Measurements from ENCODE around the gene SUSD3.
A peak's percentile ranks its signal among the peaks of the same experiment; 100 is the strongest.

The SUSD3 gene

GRCh38 chr9:93087971-93088655 is 29.6 kb downstream of the SUSD3 start:
- peaks cover 28 to 75% (median 65%) of the 10 kb centered on the region in 10 experiments for H3K4me1 ChIP-seq
- H3K9ac ChIP-seq = peak overlapping the region in 3 of 11 experiments; percentile 2 to 35 (median 26); a peak in 2 of 22 replicates
- H3K27ac ChIP-seq = peak overlapping the region in 6 of 11 experiments; percentile 1 to 55 (median 50); a peak in 8 of 22 replicates
- peaks cover 21 to 41% (median 33%) of the 10 kb centered on the region in 11 experiments for H3K36me3 ChIP-seq
- H3K4me2 ChIP-seq = peak overlapping the region in 7 of 11 experiments; percentile 37 to 89 (median 74); a peak in 14 of 22 replicates
- peaks cover 5 to 48% (median 18%) of the 10 kb centered on the region in 11 experiments; a peak in 21 of 22 replicates for H3K9me3 ChIP-seq (replicated peaks in 1 of 11)
- H4K20me1 ChIP-seq = no peaks in the 10 kb centered on the region
- TF ChIP-seq Cebpa-rat (IDR thresholded peaks at IDR 0.05) = no peak
- no peak overlapping the region for H3K4me3 ChIP-seq
- H3K27me3 ChIP-seq = no peaks in the 10 kb centered on the region

GRCh38 chr9:93088656-93089015 is 30.1 kb downstream of the SUSD3 start:
- no peak overlapping the region for H3K4me3 ChIP-seq
- peaks cover 5 to 48% (median 18%) of the 10 kb centered on the region in 11 experiments; a peak in 21 of 22 replicates for H3K9me3 ChIP-seq (replicated peaks in 1 of 11)
- H3K27ac ChIP-seq = peak overlapping the region in 7 of 11 experiments; percentile 1 to 55 (median 47); a peak in 11 of 22 replicates
- no peaks in the 10 kb centered on the region for H3K27me3 ChIP-seq
- peak overlapping the region in 2 of 11 experiments; percentile 26 to 35; a peak in 2 of 22 replicates for H3K9ac ChIP-seq
- peaks cover 21 to 41% (median 33%) of the 10 kb centered on the region in 11 experiments for H3K36me3 ChIP-seq
- TF ChIP-seq Cebpa-rat (IDR thresholded peaks at IDR 0.05) = no peak
- H3K4me1 ChIP-seq = peaks cover 28 to 75% (median 66%) of the 10 kb centered on the region in 10 experiments
- H3K4me2 ChIP-seq = peak overlapping the region in 7 of 11 experiments; percentile 37 to 89 (median 74); a peak in 14 of 22 replicates
- no peaks in the 10 kb centered on the region for H4K20me1 ChIP-seq

- peak overlapping the region in 7 of 11 experiments; percentile 37 to 89 (median 74); a peak in 14 of 22 replicates for H3K4me2 ChIP-seq
- no peak overlapping the region for H3K4me3 ChIP-seq
- peaks cover 5 to 48% (median 18%) of the 10 kb centered on the region in 11 experiments; a peak in 21 of 22 replicates for H3K9me3 ChIP-seq (replicated peaks in 1 of 11)
- peaks cover 28 to 75% (median 69%) of the 10 kb centered on the region in 10 experiments for H3K4me1 ChIP-seq
- H3K9ac ChIP-seq = peak overlapping the region in 2 of 11 experiments; percentile 2 to 11; a peak in 2 of 22 replicates
- H3K27me3 ChIP-seq = no peaks in the 10 kb centered on the region
- H3K27ac ChIP-seq = peak overlapping the region in 7 of 11 experiments; percentile 1 to 55 (median 47); a peak in 11 of 22 replicates
- H4K20me1 ChIP-seq = no peaks in the 10 kb centered on the region
- TF ChIP-seq Cebpa-rat (IDR thresholded peaks at IDR 0.05) = peak in 1 of 11 experiments; percentile 75; a peak in 1 of 22 replicates
- peaks cover 21 to 37% (median 32%) of the 10 kb centered on the region in 11 experiments for H3K36me3 ChIP-seq
Observed at GRCh38 chr9:93089024-93089423, 30.5 kb downstream of the SUSD3 start.

- Histone ChIP-seq H3K4me2 (peak overlapping the region in 6 of 11 experiments; percentile 37 to 89 (median 80); a peak in 12 of 22 replicates), H3K4me1 (peaks cover 33 to 80% (median 72%) of the 10 kb centered on the region in 10 experiments), H3K4me3 (no peak overlapping the region)
Observed at GRCh38 chr9:93089481-93089991, 31.0 kb downstream of the SUSD3 start.

GRCh38 chr9:93090091-93090655 is 31.7 kb downstream of the SUSD3 start:
- H3K4me2 ChIP-seq = peak overlapping the region in 5 of 11 experiments; percentile 55 to 89 (median 85); a peak in 9 of 22 replicates
- H3K27me3 ChIP-seq = no peaks in the 10 kb centered on the region
- H3K9me3 ChIP-seq (replicated peaks in 1 of 11) = peaks cover 5 to 48% (median 18%) of the 10 kb centered on the region in 11 experiments; a peak in 21 of 22 replicates
- no peak overlapping the region for H3K9ac ChIP-seq
- H3K4me3 ChIP-seq = no peak overlapping the region
- H4K20me1 ChIP-seq = no peaks in the 10 kb centered on the region
- peak overlapping the region in 5 of 11 experiments; percentile 9 to 55 (median 52); a peak in 4 of 22 replicates for H3K27ac ChIP-seq
- H3K36me3 ChIP-seq = peaks cover 10 to 26% (median 20%) of the 10 kb centered on the region in 11 experiments
- peaks cover 40 to 87% (median 78%) of the 10 kb centered on the region in 10 experiments for H3K4me1 ChIP-seq
- TF ChIP-seq Cebpa-rat (IDR thresholded peaks at IDR 0.05) = no peak

More at GRCh38 chr9:93089481-93089991, 31.0 kb downstream of the SUSD3 start:
- H3K27me3 ChIP-seq = no peaks in the 10 kb centered on the region
- H3K27ac ChIP-seq = peak overlapping the region in 5 of 11 experiments; percentile 9 to 55 (median 52); a peak in 8 of 22 replicates
- peaks cover 5 to 48% (median 18%) of the 10 kb centered on the region in 11 experiments; a peak in 21 of 22 replicates for H3K9me3 ChIP-seq (replicated peaks in 1 of 11)
- H3K9ac ChIP-seq = peak overlapping the region in 2 of 11 experiments; percentile 2 to 11; a peak in 2 of 22 replicates
- no peak for TF ChIP-seq Cebpa-rat (IDR thresholded peaks at IDR 0.05)
- no peaks in the 10 kb centered on the region for H4K20me1 ChIP-seq
- H3K36me3 ChIP-seq = peaks cover 16 to 32% (median 26%) of the 10 kb centered on the region in 11 experiments

GRCh38 chr9:93091056-93091452 is 32.6 kb downstream of the SUSD3 start:
- peaks cover 1 to 18% (median 11%) of the 10 kb centered on the region in 11 experiments; a peak in 19 of 22 replicates for H3K36me3 ChIP-seq
- peak overlapping the region in 7 of 11 experiments; percentile 27 to 99 (median 98); a peak in 4 of 22 replicates for H3K27ac ChIP-seq
- peak overlapping the region in 2 of 10 experiments; percentile 13 to 33; a peak in 2 of 20 replicates for H3K4me3 ChIP-seq
- no peak overlapping the region for H3K9ac ChIP-seq
- no peaks in the 10 kb centered on the region; a peak in 1 of 22 replicates for H4K20me1 ChIP-seq
- H3K9me3 ChIP-seq (replicated peaks in 1 of 11) = peaks cover 0 to 43% (median 16%) of the 10 kb centered on the region in 11 experiments; a peak in 17 of 22 replicates
- H3K4me1 ChIP-seq = peaks cover 39 to 88% (median 80%) of the 10 kb centered on the region in 10 experiments
- peak overlapping the region in 5 of 11 experiments; percentile 85 to 94 (median 89); a peak in 9 of 22 replicates for H3K4me2 ChIP-seq
- H3K27me3 ChIP-seq = no peaks in the 10 kb centered on the region
- no peak for TF ChIP-seq Cebpa-rat (IDR thresholded peaks at IDR 0.05)

GRCh38 chr9:93091453-93092081 is 33.1 kb downstream of the SUSD3 start:
- Histone ChIP-seq H3K27ac (peak overlapping the region in 9 of 11 experiments; percentile 92 to 99 (median 98); a peak in 17 of 22 replicates), H3K36me3 (peaks cover 0 to 13% (median 7%) of the 10 kb centered on the region in 11 experiments; a peak in 16 of 22 replicates), H3K4me3 (peak overlapping the region in 1 of 10 experiments; percentile 13; a peak in 1 of 20 replicates), H4K20me1 (peaks cover 0 to 5% (median 0%) of the 10 kb centered on the region in 11 experiments; a peak in 2 of 22 replicates), H3K27me3 (no peaks in the 10 kb centered on the region), H3K4me2 (peak overlapping the region; percentile 81 to 94 (median 87)), H3K9ac (peak overlapping the region in 1 of 11 experiments; percentile 84; a peak in 1 of 22 replicates), H3K9me3 (replicated peaks in 1 of 11) (peaks cover 0 to 43% (median 16%) of the 10 kb centered on the region in 11 experiments; a peak in 17 of 22 replicates), H3K4me1 (peaks cover 39 to 88% (median 80%) of the 10 kb centered on the region in 10 experiments)
- TF ChIP-seq Cebpa-rat (IDR thresholded peaks at IDR 0.05) = no peak

Measured in BLaER1 treated with 17β-estradiol and CSF1 and Interleukin-3, amounts not matched to agents 10 nM and 100 nM (cell line).